BE2C (cell line): ENCODE results near the gene SRGAP2B.
"Not testable (repeated sequence)": the region's sequence is repeated elsewhere in the genome, so short reads cannot be mapped to it uniquely, and the experiment has no call there.

Experiments used
- DNase-seq: peaks from one replicate; pipeline ENCODE4 v3.0.0-alpha.2; 2020
- H3K27me3 ChIP-seq: fragments of 250-450 bp; sonication (Bioruptor Pico); 2 replicates; pipeline ENCODE4 v1.5.1; 2020; ENCODE audit warnings: mild to moderate bottlenecking
- H3K36me3 ChIP-seq: fragments of 250-450 bp; sonication (Bioruptor Pico); 2 replicates; pipeline ENCODE4 v1.5.1; 2020; ENCODE audit warnings: mild to moderate bottlenecking
- H3K4me1 ChIP-seq: fragments of 250-450 bp; sonication (Bioruptor Pico); 2 replicates; pipeline ENCODE4 v1.5.1; 2020
- H3K4me3 ChIP-seq: 2 replicates; pipeline ENCODE4 v1.5.1; 2011; ENCODE audit warnings: low read depth, low read length
- H3K9me3 ChIP-seq: fragments of 250-450 bp; sonication (Bioruptor Pico); 2 replicates; pipeline ENCODE4 v1.5.1; 2020

SRGAP2B gene

DNA sequence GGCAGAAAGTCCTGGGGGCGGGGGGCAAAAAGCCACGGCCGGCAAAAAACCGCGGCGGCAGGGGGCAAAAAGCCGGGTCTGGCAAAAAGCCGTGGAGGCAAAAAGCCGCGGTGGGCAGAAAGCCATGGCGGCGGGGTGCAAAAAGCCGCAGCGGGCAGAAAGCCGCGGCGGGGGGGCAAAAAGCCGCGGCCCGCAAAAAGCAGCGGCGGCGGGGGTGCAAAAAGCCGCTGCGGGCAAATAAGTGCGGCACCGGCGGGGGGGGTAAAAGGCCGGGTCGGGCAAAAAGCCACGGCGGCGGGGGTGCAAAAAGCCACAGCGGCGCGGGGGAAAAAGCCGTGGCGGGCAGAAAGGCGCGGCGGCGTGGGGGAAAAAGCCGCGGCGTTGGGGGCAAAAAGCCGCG is 212.1 kb downstream of the SRGAP2B start:
- H3K4me3 ChIP-seq, result peak overlapping the region; percentile 61
- not testable (repeated sequence) for H3K36me3 ChIP-seq, H3K27me3 ChIP-seq, H3K4me1 ChIP-seq, H3K9me3 ChIP-seq
- peak; percentile 26 for DNase-seq

DNA sequence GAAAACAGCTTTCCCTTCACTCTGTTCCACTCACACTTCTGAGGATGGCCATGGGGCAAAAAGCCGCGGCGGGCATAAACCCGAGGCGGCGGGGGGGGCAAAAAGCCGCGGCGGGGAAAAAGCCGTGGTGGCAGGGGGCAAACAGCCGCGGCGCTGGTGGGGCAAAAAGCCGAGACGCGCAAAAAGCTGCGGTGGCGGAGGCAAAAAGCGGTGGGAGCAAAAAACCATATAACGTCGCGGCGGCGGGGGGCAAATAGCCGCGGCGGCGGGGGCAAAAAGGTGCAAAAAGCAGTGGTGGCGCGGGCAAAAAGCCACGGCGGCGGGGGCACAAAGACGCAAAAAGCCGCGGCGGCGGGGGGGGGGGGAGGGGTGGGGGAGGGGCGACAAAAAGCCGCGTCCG is 212.8 kb downstream of the SRGAP2B start:
- peak; percentile 8 for DNase-seq
- H3K27me3 ChIP-seq, H3K4me3 ChIP-seq, H3K36me3 ChIP-seq, H3K9me3 ChIP-seq, H3K4me1 ChIP-seq: not testable (repeated sequence)

DNA sequence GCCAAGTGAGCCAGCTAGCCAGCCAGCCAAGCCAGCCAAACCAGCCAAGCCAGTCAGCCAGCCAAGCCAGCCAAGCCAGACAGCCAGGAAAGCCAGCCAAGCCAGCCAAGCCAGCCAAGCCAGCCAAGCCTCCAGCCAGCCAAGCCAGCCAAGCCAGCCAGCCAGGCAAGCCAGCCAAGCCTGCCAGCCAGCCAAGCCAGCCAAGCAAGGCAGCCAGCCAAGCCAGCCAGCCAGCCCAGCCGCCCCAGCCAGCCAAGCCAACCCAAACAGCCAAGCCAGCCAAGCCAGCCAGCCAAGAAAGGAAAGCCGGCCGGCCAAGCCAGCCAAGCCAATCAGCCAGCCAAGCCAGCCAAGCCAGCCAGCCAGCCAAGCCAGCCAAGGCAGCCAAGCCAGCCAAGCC is 236.5 kb downstream of the SRGAP2B start:
- H3K9me3 ChIP-seq, H3K27me3 ChIP-seq, H3K4me1 ChIP-seq, H3K4me3 ChIP-seq, H3K36me3 ChIP-seq: not testable (repeated sequence)
- peak; percentile 3 for DNase-seq
